HepG2 (cell line): ENCODE results near the gene PALM. TPM values are rescaled to one million over a fixed set of nuclear protein-coding genes. Genes with fewer than 3 reads are reported as not detected.

ENCODE experiments used
- ATF7 ChIP-seq, 2 experiments: fragments of 450-650 bp in 1 of 2; sonication (generic) in 1 of 2; formaldehyde crosslinking in 1 of 2; IDR thresholded peaks; 2 replicates each; pipeline versions ENCODE4 v1.4.0 to v1.6.1; 2016 to 2020; ENCODE audit warnings: antibody characterized with exemption in 1 of 2, mild to moderate bottlenecking in 1 of 2, missing genetic modification reagents in 1 of 2
- CCAR2 ChIP-seq: fragments of 200-400 bp; formaldehyde crosslinking; optimal IDR thresholded peaks from 2 replicates; pipeline ENCODE3; 2018; ENCODE audit warnings: low read depth, mild to moderate bottlenecking, low read length, moderate library complexity
- CHD2 ChIP-seq: IDR thresholded peaks from 2 replicates; pipeline ENCODE4 v1.6.1; 2011; ENCODE audit warnings: low read depth, low read length, improper control_type of control experiment
- ELF4 ChIP-seq: sonication (generic); formaldehyde crosslinking; IDR thresholded peaks from 2 replicates; pipeline ENCODE4 v1.5.0; 2020; ENCODE audit warnings: missing genetic modification reagents, mild to moderate bottlenecking, moderate library complexity, borderline replicate concordance
- GATAD2A ChIP-seq: IDR thresholded peaks from 2 replicates; pipeline ENCODE4 v1.6.1; 2016
- HMG20A ChIP-seq: IDR thresholded peaks from 2 replicates; pipeline ENCODE4 v1.6.1; 2016; ENCODE audit warnings: borderline replicate concordance
- HNRNPK ChIP-seq: fragments of 200-400 bp; formaldehyde crosslinking; IDR thresholded peaks from 2 replicates; pipeline ENCODE4 v1.6.1; 2018; ENCODE audit warnings: low read length, low read depth, moderate library complexity, mild to moderate bottlenecking; ENCODE audit not compliant: poor library complexity, severe bottlenecking
- NONO ChIP-seq, 2 experiments: fragments of 450-650 bp in 1 of 2; sonication (generic) in 1 of 2; formaldehyde crosslinking in 1 of 2; IDR thresholded peaks in 1 of 2; conservative IDR thresholded peaks in 1 of 2; 2 replicates each; pipeline versions ENCODE4 v1.6.1 to v1.8.0; 2017 to 2022; ENCODE audit warnings: mild to moderate bottlenecking in 1 of 2, missing genetic modification reagents in 1 of 2, moderate library complexity in 1 of 2
- ZNF441 ChIP-seq: sonication (generic); formaldehyde crosslinking; IDR thresholded peaks from 2 replicates; pipeline ENCODE4 v1.7.0; 2021; ENCODE audit warnings: missing genetic modification reagents, borderline replicate concordance
- ZNF724P ChIP-seq: sonication (generic); formaldehyde crosslinking; IDR thresholded peaks from 2 replicates; pipeline ENCODE4 v1.8.0; 2022; ENCODE audit warnings: missing genetic modification reagents, borderline replicate concordance
- polyA plus RNA-seq, 8 experiments: library from polyadenylated mRNA; depleted of rRNA in 3 of 8; stranded (reverse) in 7 of 8; unstranded in 1 of 8; fragments of >200 nt; fragmentation: Illumina TruSeq in 4 of 8; extraction: Trizol in 4 of 8; gene quantifications; 2 replicates each; pipeline versions ENCODE4 v1.2.1 to v1.2.3, GENCODE V29; 2011 to 2016; ENCODE audit warnings: low read depth in 4 of 8, missing spikeins in 1 of 8, mixed read lengths in 1 of 8; ENCODE audit not compliant: insufficient read depth in 1 of 8
- total RNA-seq, 5 experiments: library from RNA; depleted of rRNA; stranded (reverse); fragments of >200 nt; fragmentation: Illumina TruSeq; extraction: Trizol; gene quantifications; 2 replicates each; pipeline ENCODE4 v1.2.3, GENCODE V29; 2016; ENCODE audit warnings: low read depth in 1 of 5
- TF ChIP-seq, protein P1 (sequence below): sonication (generic); formaldehyde crosslinking; IDR thresholded peaks from 2 replicates; pipeline ENCODE4 v1.4.0; 2020; ENCODE audit warnings: missing genetic modification reagents
- TF ChIP-seq, protein P2 (sequence below): sonication (generic); formaldehyde crosslinking; conservative IDR thresholded peaks from 2 replicates; pipeline ENCODE4 v1.4.0; 2020; ENCODE audit warnings: missing genetic modification reagents
- TF ChIP-seq, protein P3 (sequence below), 2 experiments: fragments of 450-650 bp in 1 of 2; sonication (generic) in 1 of 2; formaldehyde crosslinking; IDR thresholded peaks; 2 replicates each; pipeline versions ENCODE4 v1.5.0 to v1.8.0; 2020 to 2022; ENCODE audit warnings: mild to moderate bottlenecking in 1 of 2, missing genetic modification reagents in 1 of 2
- TF ChIP-seq, protein P4 (sequence below): sonication (generic); formaldehyde crosslinking; IDR thresholded peaks from 2 replicates; pipeline ENCODE4 v1.9.0; 2021; ENCODE audit warnings: missing genetic modification reagents, mild to moderate bottlenecking, borderline replicate concordance
- TF ChIP-seq, protein P5 (sequence below): sonication (generic); formaldehyde crosslinking; conservative IDR thresholded peaks from 2 replicates; pipeline ENCODE4 v1.4.0; 2020; ENCODE audit warnings: mild to moderate bottlenecking, missing genetic modification reagents, moderate library complexity

PALM gene
- total and polyA plus RNA-seq, 2 of the 13 experiments (the other 11 are each of a cell fraction or from before 2014, with no cell fraction given): 4.0 to 9.7 TPM

DNA sequence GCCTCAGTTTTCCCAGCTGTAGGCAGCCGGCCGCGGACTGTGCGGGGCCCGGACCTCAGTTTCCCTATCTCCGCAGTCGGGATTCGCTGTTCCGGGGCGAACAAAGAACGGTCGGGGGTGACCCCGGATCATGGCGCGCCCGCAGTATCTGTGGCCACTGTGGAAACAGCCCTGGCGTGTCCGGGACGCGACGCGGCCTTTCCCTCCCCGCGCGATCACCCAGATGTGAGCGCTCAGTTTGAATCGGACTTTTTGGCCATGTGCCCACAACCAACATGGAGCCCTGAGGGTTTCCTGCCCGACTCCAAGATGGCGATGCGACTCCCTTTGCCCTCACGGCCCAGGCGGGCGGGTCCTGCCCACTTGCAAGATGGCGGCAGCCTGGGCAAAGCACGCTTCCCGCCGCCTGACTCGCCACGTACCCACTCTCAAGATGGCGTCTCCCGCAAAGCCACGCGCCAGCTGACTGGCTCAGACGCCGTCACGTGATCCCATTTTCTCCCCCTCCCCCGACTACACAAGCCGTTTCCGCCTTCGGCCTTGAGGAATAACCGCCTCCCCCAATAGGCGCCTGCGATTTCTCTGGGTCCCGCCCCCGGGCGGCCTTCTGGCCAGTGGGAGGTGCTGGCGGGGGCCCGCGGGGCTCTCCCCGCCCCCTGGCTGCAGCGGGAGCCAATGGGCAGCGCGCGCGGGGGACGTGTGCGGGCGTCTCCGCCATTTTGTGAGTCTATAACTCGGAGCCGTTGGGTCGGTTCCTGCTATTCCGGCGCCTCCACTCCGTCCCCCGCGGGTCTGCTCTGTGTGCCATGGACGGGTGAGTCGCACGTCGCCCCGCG is 88.2 kb downstream of the PALM start, which contains the start of gene PTBP1 (continued):
- no peak; the same call in 1 of the 2 replicates for TF ChIP-seq HMG20A (CRISPR knock-in tag)
- TF ChIP-seq, protein P1, sequence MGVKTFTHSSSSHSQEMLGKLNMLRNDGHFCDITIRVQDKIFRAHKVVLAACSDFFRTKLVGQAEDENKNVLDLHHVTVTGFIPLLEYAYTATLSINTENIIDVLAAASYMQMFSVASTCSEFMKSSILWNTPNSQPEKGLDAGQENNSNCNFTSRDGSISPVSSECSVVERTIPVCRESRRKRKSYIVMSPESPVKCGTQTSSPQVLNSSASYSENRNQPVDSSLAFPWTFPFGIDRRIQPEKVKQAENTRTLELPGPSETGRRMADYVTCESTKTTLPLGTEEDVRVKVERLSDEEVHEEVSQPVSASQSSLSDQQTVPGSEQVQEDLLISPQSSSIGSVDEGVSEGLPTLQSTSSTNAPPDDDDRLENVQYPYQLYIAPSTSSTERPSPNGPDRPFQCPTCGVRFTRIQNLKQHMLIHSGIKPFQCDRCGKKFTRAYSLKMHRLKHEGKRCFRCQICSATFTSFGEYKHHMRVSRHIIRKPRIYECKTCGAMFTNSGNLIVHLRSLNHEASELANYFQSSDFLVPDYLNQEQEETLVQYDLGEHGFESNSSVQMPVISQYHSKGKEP (CRISPR knock-in tag): no peak
- no peak for TF ChIP-seq ZNF441 (CRISPR knock-in tag)
- TF ChIP-seq ZNF724P (CRISPR knock-in tag): no peak
- peak; percentile 92 for TF ChIP-seq ELF4 (CRISPR knock-in tag)
- TF ChIP-seq, protein P2, sequence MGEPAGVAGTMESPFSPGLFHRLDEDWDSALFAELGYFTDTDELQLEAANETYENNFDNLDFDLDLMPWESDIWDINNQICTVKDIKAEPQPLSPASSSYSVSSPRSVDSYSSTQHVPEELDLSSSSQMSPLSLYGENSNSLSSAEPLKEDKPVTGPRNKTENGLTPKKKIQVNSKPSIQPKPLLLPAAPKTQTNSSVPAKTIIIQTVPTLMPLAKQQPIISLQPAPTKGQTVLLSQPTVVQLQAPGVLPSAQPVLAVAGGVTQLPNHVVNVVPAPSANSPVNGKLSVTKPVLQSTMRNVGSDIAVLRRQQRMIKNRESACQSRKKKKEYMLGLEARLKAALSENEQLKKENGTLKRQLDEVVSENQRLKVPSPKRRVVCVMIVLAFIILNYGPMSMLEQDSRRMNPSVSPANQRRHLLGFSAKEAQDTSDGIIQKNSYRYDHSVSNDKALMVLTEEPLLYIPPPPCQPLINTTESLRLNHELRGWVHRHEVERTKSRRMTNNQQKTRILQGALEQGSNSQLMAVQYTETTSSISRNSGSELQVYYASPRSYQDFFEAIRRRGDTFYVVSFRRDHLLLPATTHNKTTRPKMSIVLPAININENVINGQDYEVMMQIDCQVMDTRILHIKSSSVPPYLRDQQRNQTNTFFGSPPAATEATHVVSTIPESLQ (CRISPR knock-in tag): no peak
- no peak for TF ChIP-seq ATF7 (IDR thresholded peaks at IDR 0.05)
- TF ChIP-seq ATF7 (CRISPR knock-in tag; IDR thresholded peaks at IDR 0.05): 0 out of 2 replicates have a peak, but pooled peaks have one; percentile 7
- TF ChIP-seq, protein P3, sequence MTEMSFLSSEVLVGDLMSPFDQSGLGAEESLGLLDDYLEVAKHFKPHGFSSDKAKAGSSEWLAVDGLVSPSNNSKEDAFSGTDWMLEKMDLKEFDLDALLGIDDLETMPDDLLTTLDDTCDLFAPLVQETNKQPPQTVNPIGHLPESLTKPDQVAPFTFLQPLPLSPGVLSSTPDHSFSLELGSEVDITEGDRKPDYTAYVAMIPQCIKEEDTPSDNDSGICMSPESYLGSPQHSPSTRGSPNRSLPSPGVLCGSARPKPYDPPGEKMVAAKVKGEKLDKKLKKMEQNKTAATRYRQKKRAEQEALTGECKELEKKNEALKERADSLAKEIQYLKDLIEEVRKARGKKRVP (CRISPR knock-in tag; IDR thresholded peaks at IDR 0.05): no peak
- TF ChIP-seq, protein P4, sequence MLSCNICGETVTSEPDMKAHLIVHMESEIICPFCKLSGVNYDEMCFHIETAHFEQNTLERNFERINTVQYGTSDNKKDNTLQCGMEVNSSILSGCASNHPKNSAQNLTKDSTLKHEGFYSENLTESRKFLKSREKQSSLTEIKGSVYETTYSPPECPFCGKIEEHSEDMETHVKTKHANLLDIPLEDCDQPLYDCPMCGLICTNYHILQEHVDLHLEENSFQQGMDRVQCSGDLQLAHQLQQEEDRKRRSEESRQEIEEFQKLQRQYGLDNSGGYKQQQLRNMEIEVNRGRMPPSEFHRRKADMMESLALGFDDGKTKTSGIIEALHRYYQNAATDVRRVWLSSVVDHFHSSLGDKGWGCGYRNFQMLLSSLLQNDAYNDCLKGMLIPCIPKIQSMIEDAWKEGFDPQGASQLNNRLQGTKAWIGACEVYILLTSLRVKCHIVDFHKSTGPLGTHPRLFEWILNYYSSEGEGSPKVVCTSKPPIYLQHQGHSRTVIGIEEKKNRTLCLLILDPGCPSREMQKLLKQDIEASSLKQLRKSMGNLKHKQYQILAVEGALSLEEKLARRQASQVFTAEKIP (CRISPR knock-in tag): no peak
- TF ChIP-seq GATAD2A (CRISPR knock-in tag): peak; percentile 54
- TF ChIP-seq CCAR2: no peak
- TF ChIP-seq HNRNPK: no peak
- TF ChIP-seq CHD2: 0 out of 2 replicates have a peak, but pooled peaks have one; percentile 67
- TF ChIP-seq, protein P5, sequence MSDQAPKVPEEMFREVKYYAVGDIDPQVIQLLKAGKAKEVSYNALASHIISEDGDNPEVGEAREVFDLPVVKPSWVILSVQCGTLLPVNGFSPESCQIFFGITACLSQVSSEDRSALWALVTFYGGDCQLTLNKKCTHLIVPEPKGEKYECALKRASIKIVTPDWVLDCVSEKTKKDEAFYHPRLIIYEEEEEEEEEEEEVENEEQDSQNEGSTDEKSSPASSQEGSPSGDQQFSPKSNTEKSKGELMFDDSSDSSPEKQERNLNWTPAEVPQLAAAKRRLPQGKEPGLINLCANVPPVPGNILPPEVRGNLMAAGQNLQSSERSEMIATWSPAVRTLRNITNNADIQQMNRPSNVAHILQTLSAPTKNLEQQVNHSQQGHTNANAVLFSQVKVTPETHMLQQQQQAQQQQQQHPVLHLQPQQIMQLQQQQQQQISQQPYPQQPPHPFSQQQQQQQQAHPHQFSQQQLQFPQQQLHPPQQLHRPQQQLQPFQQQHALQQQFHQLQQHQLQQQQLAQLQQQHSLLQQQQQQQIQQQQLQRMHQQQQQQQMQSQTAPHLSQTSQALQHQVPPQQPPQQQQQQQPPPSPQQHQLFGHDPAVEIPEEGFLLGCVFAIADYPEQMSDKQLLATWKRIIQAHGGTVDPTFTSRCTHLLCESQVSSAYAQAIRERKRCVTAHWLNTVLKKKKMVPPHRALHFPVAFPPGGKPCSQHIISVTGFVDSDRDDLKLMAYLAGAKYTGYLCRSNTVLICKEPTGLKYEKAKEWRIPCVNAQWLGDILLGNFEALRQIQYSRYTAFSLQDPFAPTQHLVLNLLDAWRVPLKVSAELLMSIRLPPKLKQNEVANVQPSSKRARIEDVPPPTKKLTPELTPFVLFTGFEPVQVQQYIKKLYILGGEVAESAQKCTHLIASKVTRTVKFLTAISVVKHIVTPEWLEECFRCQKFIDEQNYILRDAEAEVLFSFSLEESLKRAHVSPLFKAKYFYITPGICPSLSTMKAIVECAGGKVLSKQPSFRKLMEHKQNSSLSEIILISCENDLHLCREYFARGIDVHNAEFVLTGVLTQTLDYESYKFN (CRISPR knock-in tag): peak; percentile 55
- no peak for TF ChIP-seq NONO (IDR thresholded peaks at IDR 0.05)
- peak; percentile 95 for TF ChIP-seq NONO (CRISPR knock-in tag; conservative IDR thresholded peaks at IDR 0.05)
